GM23248 (cell line): ENCODE results near the gene MYO18B.

ENCODE experiments used
- EZH2 ChIP-seq: fragments of 200-600 bp; sonication (generic); IDR thresholded peaks from 2 replicates; pipeline ENCODE4 v1.6.1; 2018; ENCODE audit warnings: antibody characterized with exemption, mild to moderate bottlenecking; ENCODE audit not compliant: insufficient read depth, poor library complexity, severe bottlenecking
- EZH2phosphoT487 ChIP-seq: fragments of 200-600 bp; sonication (generic); IDR thresholded peaks from 2 replicates; pipeline ENCODE4 v1.6.1; 2018; ENCODE audit warnings: antibody characterized with exemption, moderate library complexity, mild to moderate bottlenecking, low read depth; ENCODE audit not compliant: insufficient read depth

DNA sequence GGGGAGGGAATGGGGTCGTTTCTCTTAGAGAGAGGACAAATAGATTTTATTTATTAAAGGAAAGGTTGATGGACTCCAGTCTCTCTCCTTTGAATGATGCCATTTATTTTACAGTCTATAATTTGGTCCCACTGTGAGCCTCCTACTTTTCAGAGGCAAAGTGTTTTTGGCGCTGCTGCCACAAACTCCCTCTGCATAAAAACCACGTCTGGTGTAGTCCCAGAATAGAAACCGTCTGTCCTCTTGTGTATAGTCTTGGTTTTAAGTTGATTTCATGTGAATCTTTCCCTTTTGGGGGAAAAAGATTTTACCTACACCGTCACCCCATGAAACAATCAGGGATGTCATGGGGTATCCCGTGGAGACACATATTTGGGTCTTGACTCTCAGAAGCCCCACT is 283.6 kb downstream of the MYO18B start:
- TF ChIP-seq EZH2 (no peak), EZH2phosphoT487 (no peak)
